Measurements from ENCODE around the gene SSH2.

SSH2 gene

GRCh38 chr17:29620779-29621500 lies 309.1 kb downstream of the SSH2 start:
- no peaks in the 10 kb centered on the region for H3K27me3 Mint-ChIP-seq
- peaks cover 51% of the 10 kb centered on the region for H3K4me1 Mint-ChIP-seq (ENCODE audit: low read depth)

GRCh38 chr17:29620271-29620670 lies 309.8 kb downstream of the SSH2 start:
- Mint-ChIP-seq H3K27me3 (no peaks in the 10 kb centered on the region), H3K9me3 (ENCODE audit: low read depth) (no peaks in the 10 kb centered on the region), H3K4me1 (ENCODE audit: low read depth) (peaks cover 47% of the 10 kb centered on the region), H3K27ac (no peak overlapping the region), H3K36me3 (no peaks in the 10 kb centered on the region), H3K4me3 (peak overlapping the region; percentile 27)

More at GRCh38 chr17:29620779-29621500, 309.1 kb downstream of the SSH2 start:
- H3K36me3 Mint-ChIP-seq: no peaks in the 10 kb centered on the region
- no peak overlapping the region for H3K27ac Mint-ChIP-seq
- no peaks in the 10 kb centered on the region for H3K9me3 Mint-ChIP-seq (ENCODE audit: low read depth)
- peak overlapping the region; percentile 76 for H3K4me3 Mint-ChIP-seq

DNA sequence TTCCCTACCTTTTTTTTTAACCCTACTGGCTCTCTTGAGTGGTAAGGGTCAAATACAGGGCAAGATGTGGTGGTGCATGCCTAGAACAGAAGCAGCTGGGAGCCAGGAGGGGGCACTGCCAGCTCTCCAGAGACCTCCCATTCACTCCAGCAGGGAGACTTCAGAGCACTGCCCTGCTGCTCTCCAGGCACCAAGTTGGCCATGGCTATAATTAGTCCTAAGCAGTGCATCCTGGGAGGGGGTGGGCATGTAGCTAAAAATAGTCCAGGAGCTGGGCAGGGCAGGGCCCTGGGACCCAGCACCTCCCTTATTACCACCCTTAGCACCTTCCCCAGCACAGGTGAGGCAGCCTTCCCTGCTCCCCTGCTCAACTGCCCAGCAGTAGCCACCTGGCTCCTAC lies 310.8 kb downstream of the SSH2 start:
- no peak overlapping the region for H3K27ac Mint-ChIP-seq

DNA sequence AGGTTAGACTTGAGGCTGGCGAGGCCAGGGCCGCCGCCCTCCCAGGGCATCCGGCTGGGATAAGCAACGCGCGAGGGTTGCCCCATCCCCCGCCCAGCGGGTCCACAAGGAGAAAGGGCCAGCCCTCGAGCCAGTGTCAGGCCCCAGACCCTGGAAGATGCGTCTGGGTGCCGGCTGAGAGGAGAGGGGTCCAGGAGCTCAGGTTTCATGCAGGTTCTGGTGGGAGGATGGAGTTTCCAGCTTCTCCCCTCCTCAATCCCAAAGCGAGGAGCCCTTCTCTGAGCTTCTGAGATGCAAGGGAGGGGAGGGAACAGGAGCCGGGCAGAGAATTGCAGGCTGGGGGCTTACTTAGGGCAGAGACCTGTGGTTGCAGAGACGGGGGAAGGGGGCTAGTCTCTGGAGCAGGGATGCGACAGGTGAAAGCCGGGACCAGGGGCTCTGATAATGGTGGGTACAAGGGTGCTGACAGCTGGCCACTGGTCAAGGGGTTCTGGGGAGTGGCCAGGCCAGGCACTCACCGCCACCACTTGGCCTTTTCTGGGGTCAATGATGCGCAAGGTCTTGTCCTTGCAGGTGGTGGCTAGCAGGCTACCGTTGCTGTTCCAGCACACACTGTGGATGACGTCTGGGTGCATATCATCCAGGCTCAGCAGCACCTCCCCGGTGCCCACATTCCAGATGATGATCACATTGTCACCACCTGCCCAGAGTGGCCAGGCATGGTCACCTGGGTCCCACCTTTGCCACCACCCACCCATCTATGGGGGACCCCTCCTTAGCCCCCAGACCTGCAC lies 311.6 kb downstream of the SSH2 start:
- Mint-ChIP-seq H3K4me3 (no peak overlapping the region), H3K9me3 (ENCODE audit: low read depth) (no peaks in the 10 kb centered on the region), H3K4me1 (ENCODE audit: low read depth) (peaks cover 44% of the 10 kb centered on the region), H3K27ac (no peak overlapping the region), H3K36me3 (no peaks in the 10 kb centered on the region), H3K27me3 (no peaks in the 10 kb centered on the region)

More for the DNA sequence above, 310.8 kb downstream of the SSH2 start:
- H3K36me3 Mint-ChIP-seq: no peaks in the 10 kb centered on the region
- peaks cover 47% of the 10 kb centered on the region for H3K4me1 Mint-ChIP-seq (ENCODE audit: low read depth)
- H3K27me3 Mint-ChIP-seq: no peaks in the 10 kb centered on the region
- no peak overlapping the region for H3K4me3 Mint-ChIP-seq
- H3K9me3 Mint-ChIP-seq (ENCODE audit: low read depth): no peaks in the 10 kb centered on the region

DNA sequence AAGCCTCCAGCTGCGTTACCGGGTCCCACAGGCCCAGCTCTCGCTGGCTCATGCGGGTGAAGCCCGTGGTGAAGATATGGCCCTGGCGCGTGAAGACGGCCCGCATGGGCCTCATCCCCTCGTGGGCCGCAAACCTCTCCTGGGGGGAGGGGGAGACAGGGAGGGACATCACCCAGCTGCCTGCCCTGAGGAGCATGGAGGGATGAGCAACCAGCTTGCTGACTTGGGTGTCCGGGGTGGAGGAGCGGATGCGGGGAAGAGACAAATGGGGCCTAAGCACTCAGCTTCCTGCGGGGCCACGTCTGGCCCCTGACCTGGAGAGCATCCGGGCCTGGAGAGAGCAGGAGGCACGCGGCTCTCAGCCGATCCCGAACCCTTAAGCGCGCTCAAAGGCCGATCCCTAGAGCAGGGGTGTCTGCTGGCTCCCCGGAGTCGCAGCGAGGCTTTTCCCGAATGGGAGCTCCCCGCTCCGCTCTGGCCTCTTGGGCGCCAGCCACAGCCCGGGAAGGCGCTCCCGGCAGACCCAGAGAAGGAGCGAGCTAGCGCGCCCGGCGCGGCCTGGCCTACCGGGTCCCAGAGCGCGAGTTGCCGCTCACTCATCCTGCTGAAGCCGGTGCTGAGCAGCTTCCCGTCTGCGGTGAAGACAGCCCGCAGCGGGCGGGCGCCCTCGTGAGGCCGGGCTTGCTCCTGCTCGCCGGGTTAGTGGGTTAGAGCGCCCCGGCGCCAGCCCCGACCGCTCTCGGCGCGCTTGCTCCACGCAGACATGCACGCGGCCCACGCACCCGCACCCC lies 312.4 kb downstream of the SSH2 start:
- Mint-ChIP-seq H3K9me3 (ENCODE audit: low read depth) (no peaks in the 10 kb centered on the region), H3K36me3 (no peaks in the 10 kb centered on the region), H3K27ac (peak overlapping the region; percentile 70), H3K4me1 (ENCODE audit: low read depth) (peaks cover 37% of the 10 kb centered on the region), H3K4me3 (peak overlapping the region; percentile 85), H3K27me3 (no peaks in the 10 kb centered on the region)

GRCh38 chr17:29617125-29617480 lies 312.9 kb downstream of the SSH2 start:
- no peaks in the 10 kb centered on the region for H3K36me3 Mint-ChIP-seq
- H3K4me1 Mint-ChIP-seq (ENCODE audit: low read depth): peaks cover 35% of the 10 kb centered on the region
- H3K27me3 Mint-ChIP-seq: no peaks in the 10 kb centered on the region
- H3K4me3 Mint-ChIP-seq: peak overlapping the region; percentile 85
- H3K27ac Mint-ChIP-seq: peak overlapping the region; percentile 54
- H3K9me3 Mint-ChIP-seq (ENCODE audit: low read depth): no peaks in the 10 kb centered on the region

- H3K27me3 Mint-ChIP-seq: no peaks in the 10 kb centered on the region
- H3K4me3 Mint-ChIP-seq: peak overlapping the region; percentile 85
- peaks cover 32% of the 10 kb centered on the region for H3K4me1 Mint-ChIP-seq (ENCODE audit: low read depth)
- H3K9me3 Mint-ChIP-seq (ENCODE audit: low read depth): no peaks in the 10 kb centered on the region
- no peaks in the 10 kb centered on the region for H3K36me3 Mint-ChIP-seq
- H3K27ac Mint-ChIP-seq: peak overlapping the region; percentile 12
These were observed 313.6 kb downstream of the SSH2 start for GRCh38 chr17:29616300-29617048.

DNA sequence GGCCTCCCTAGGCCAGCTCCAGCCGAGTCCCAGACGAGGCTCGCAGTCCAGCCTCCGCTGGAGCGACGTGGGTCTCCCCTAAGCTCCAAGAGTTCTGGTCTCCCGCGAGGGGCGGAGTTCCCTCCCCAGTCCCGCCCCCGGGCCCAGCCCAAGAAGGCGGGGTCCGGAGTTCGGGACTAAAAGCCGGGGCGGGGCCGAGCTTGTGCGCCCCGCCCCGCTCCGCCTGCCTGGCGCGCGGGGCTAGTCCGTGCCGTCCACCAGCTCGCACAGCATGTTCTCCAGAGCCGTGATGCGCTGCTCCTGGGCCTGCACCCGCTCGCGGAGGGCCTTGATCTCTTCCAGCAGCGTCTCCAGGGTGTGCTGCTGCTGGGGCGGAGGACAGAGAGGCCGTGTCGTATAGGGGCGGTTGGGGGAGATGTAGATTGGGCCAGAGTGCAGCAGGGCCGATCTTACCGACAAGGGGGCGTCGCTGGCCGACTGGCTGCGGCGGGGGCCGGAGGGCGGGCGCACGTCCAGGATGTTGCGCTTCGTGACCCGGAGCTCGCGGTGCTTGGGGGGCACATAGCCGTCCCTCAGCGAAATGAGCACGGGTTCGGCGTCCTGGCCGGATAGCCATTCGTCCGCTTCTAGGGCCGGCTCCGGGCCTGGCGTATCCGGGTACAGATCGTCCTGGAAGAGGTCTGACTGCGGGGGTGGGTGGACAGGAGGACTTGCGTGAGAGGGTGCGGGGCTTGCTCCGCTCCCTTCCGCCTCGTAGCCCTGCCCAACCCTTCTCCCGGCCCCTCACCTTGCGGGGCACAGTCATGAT lies 314.3 kb downstream of the SSH2 start:
- Mint-ChIP-seq H3K27me3 (no peaks in the 10 kb centered on the region), H3K36me3 (no peaks in the 10 kb centered on the region), H3K4me3 (peak overlapping the region; percentile 85), H3K27ac (peak overlapping the region; percentile 34), H3K9me3 (ENCODE audit: low read depth) (no peaks in the 10 kb centered on the region), H3K4me1 (ENCODE audit: low read depth) (peaks cover 32% of the 10 kb centered on the region)

- H3K36me3 Mint-ChIP-seq: no peaks in the 10 kb centered on the region
- H3K4me3 Mint-ChIP-seq: peak overlapping the region; percentile 85
- H3K27me3 Mint-ChIP-seq: no peaks in the 10 kb centered on the region
- peaks cover 32% of the 10 kb centered on the region for H3K4me1 Mint-ChIP-seq (ENCODE audit: low read depth)
- no peaks in the 10 kb centered on the region for H3K9me3 Mint-ChIP-seq (ENCODE audit: low read depth)
- H3K27ac Mint-ChIP-seq: peak overlapping the region; percentile 34
These were observed 315.0 kb downstream of the SSH2 start for GRCh38 chr17:29615048-29615385.

- H3K9me3 Mint-ChIP-seq (ENCODE audit: low read depth): no peaks in the 10 kb centered on the region
- H3K36me3 Mint-ChIP-seq: no peaks in the 10 kb centered on the region
- peak overlapping the region; percentile 85 for H3K4me3 Mint-ChIP-seq
- H3K4me1 Mint-ChIP-seq (ENCODE audit: low read depth): peaks cover 32% of the 10 kb centered on the region
- H3K27me3 Mint-ChIP-seq: no peaks in the 10 kb centered on the region
- H3K27ac Mint-ChIP-seq: peak overlapping the region; percentile 34
These were observed 315.5 kb downstream of the SSH2 start for GRCh38 chr17:29614349-29615047.

DNA sequence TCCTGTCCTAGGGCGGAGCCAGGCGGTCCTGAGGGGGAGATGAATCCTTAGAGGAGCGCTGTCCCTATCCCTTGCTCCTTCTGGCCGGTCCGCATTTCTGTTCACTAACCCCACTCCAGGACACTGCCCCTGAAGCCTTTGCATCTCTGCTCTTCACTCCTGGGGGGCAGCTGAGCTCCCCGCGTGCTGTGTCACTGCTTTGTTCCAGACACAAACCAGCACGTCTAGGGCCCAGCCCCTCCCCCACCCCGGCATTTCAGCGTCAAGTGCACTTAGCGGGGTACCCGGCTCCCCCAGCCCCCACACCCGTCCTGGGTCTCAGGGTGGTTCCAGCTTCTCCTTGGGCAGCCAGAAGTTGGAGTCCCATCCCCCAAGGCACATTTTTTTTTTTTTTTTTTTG lies 316.2 kb downstream of the SSH2 start:
- H3K27ac Mint-ChIP-seq: no peak overlapping the region
- no peaks in the 10 kb centered on the region for H3K27me3 Mint-ChIP-seq
- no peaks in the 10 kb centered on the region for H3K9me3 Mint-ChIP-seq (ENCODE audit: low read depth)
- peak overlapping the region; percentile 46 for H3K4me3 Mint-ChIP-seq
- no peaks in the 10 kb centered on the region for H3K36me3 Mint-ChIP-seq
- H3K4me1 Mint-ChIP-seq (ENCODE audit: low read depth): peaks cover 32% of the 10 kb centered on the region

- Mint-ChIP-seq H3K27ac (no peak overlapping the region), H3K4me3 (no peak overlapping the region), H3K36me3 (no peaks in the 10 kb centered on the region), H3K4me1 (ENCODE audit: low read depth) (peaks cover 32% of the 10 kb centered on the region), H3K9me3 (ENCODE audit: low read depth) (no peaks in the 10 kb centered on the region), H3K27me3 (no peaks in the 10 kb centered on the region)
These were observed 316.6 kb downstream of the SSH2 start for GRCh38 chr17:29613352-29613837.
